ENCODE results near the gene HDAC4. TPM values are rescaled to one million over a fixed set of nuclear protein-coding genes. Genes with fewer than 3 reads are reported as not detected.

The HDAC4 gene
- total RNA-seq, 1 donor from 2014 or later: 65.7 TPM

DNA sequence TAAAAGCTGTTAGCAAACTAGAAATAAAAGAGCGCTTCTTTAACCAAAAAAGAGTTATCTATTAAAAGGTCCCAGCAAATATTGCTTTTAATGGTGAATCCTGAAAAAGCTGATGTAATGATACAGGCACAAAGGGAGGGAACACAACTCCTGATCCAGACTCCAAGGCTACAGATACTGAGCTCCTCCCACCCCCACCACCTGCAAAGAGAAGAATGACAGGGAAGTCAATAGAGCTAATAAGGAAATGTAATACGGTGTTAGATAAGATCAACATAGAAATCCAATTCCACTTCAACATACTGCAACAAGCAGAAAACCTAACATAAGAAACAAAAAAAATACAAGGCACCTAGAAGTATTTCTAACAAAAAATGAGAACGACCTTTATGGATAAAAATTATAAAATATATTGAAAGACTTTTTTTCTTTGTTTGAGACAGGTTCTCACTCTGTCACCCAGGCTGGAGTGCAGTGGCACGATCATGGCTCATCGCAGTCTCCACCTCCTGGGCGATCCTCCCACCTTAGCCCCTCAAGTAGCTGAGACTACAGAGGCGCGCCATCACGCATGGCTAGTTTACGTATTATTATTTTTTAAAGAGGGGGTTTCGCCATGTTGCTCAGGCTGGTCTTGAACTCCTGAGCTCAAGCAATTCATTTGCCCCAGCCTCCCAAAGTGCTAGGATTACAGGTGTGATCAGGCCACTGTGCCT, 192.2 kb downstream of the HDAC4 start:
- TF ChIP-seq, protein P1, sequence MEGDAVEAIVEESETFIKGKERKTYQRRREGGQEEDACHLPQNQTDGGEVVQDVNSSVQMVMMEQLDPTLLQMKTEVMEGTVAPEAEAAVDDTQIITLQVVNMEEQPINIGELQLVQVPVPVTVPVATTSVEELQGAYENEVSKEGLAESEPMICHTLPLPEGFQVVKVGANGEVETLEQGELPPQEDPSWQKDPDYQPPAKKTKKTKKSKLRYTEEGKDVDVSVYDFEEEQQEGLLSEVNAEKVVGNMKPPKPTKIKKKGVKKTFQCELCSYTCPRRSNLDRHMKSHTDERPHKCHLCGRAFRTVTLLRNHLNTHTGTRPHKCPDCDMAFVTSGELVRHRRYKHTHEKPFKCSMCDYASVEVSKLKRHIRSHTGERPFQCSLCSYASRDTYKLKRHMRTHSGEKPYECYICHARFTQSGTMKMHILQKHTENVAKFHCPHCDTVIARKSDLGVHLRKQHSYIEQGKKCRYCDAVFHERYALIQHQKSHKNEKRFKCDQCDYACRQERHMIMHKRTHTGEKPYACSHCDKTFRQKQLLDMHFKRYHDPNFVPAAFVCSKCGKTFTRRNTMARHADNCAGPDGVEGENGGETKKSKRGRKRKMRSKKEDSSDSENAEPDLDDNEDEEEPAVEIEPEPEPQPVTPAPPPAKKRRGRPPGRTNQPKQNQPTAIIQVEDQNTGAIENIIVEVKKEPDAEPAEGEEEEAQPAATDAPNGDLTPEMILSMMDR (IDR thresholded peaks at IDR 0.05): no peak
- no peaks in the 10 kb centered on the region for H3K36me3 ChIP-seq
- H3K27ac ChIP-seq: no peak overlapping the region
- intact Hi-C loops (cut with DNase I): no loop called here
- H3K9me3 ChIP-seq: no peaks in the 10 kb centered on the region
- no peak overlapping the region for H3K4me3 ChIP-seq
- H3K27me3 ChIP-seq: no peaks in the 10 kb centered on the region
- no peaks in the 10 kb centered on the region for H3K4me1 ChIP-seq
- no peak for DNase-seq (ENCODE audit: low spot score in 2 of 2)

DNA sequence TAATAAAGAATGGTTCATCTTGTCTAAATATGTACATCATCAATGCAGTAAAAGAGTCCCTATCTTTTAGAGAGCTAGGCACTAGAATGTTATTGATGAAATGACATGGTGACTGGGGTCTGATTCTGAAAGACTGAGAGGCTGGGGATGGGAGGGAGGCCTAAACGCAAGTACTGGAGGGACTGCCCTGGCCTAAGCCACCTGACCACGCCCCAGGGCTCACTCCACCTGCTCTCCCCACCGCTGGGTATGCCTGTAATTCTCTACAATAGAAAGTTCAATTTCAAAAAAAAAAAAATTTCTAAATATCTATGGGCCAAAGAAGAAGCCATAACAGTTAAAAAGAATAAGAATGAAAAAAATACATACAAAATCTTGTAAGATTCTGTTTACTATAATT, 194.0 kb downstream of the HDAC4 start:
- Histone ChIP-seq H3K27ac (no peak overlapping the region), H3K27me3 (no peaks in the 10 kb centered on the region), H3K9me3 (no peaks in the 10 kb centered on the region), H3K4me3 (no peak overlapping the region), H3K4me1 (peaks cover 0 to 4% of the 10 kb centered on the region in 2 donors), H3K36me3 (no peaks in the 10 kb centered on the region)
- no peak for DNase-seq (ENCODE audit: low spot score in 2 of 2)
- TF ChIP-seq, protein P1 (IDR thresholded peaks at IDR 0.05): no peak
- intact Hi-C loops (cut with DNase I): no loop called here

DNA sequence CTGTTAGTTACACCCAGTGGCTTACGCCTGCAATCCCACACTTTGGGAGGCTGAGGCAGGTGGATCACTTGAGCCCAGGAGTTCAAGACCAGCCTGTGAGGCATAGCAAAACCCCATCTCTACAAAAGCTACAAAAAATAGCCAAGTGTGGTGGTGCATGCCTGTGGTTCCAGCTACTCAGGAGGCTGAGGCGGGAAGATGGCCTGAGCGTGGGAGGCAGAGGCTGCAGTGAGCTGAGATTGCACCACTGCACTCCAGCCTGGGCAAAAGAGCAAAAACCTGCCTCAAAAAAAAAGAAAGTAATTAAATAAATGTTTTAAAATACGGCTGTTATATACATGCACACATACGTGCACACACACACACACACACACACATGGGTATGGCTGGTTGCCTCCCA, 194.8 kb downstream of the HDAC4 start:
- Histone ChIP-seq H3K4me3 (no peak overlapping the region), H3K27me3 (no peaks in the 10 kb centered on the region), H3K36me3 (no peaks in the 10 kb centered on the region), H3K9me3 (no peaks in the 10 kb centered on the region), H3K4me1 (peaks cover 2 to 11% of the 10 kb centered on the region in 2 donors), H3K27ac (no peak overlapping the region)
- TF ChIP-seq, protein P1 (IDR thresholded peaks at IDR 0.05): no peak
- no peak for DNase-seq (ENCODE audit: low spot score in 2 of 2)
- intact Hi-C loops (cut with DNase I): no loop called here

DNA sequence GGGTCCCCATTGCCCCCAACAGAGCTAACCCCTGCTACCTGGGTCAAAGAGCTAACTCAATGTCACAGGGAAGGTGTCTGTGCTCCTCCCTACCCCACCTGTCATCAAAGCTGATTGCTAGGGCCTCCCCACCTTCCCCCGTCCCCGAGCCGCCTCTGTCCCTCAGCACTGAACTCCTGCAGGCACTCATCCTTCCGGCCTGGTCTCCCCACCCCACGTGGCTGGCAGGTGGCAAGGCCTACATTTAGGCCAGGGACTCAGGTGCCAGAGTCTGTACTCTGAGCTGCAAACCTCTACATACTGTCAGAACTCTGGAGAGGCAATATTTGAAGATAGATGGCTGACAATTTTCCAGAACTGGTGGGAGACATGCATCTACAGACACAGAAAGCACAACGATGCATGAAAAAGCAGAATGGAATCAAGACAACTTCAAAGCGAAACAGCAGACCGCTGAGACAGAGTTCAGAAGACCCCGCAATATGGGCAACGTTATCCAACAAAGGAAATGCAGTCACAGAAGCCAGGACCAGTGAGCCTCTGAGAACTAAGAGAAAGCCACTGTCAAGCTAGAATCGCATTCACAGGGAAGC, 195.8 kb downstream of the HDAC4 start:
- DNase-seq (ENCODE audit: low spot score in 2 of 2): no peak

DNA sequence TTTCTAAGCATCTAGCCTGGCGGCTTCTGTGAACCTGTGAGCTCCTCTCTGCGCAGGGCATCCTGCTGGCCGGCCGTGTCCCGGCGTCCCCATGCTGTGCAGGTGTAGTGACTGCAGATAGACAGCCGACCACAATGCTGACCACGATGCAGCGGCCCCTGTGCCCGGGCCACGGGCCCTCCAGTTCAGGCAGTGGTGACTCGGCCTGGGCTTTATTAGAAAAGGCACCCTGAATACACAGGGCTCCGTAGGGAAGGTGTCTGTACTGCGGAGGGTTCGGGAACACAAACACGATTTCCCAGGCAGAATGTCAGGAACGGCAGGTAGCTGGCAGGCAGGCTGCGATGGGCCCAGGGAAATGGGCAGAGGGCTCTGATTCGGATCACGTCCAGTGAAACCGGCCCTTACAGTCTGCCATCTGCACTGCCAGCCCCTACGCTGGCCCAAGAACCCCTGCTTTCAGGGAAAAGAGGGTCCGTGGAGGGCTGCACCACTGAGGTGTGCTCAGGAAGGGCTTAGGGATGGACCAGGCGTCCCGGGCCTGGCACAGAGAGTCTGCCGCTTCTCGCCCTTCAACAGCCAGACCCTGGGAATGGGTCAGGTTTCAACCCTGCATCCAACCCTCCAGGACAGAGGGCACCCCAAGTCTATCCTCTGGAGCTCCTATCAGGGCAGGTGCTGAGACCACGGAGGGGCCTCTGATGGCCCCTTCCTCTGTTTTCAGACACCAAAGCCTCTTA, 196.5 kb downstream of the HDAC4 start:
- TF ChIP-seq, protein P1 (IDR thresholded peaks at IDR 0.05): no peak

More for the DNA sequence above, 195.8 kb downstream of the HDAC4 start:
- Histone ChIP-seq H3K27me3 (no peaks in the 10 kb centered on the region), H3K9me3 (no peaks in the 10 kb centered on the region), H3K4me3 (no peak overlapping the region), H3K36me3 (no peaks in the 10 kb centered on the region), H3K4me1 (peaks cover 6 to 13% of the 10 kb centered on the region in 2 donors), H3K27ac (no peak overlapping the region)
- TF ChIP-seq, protein P1 (IDR thresholded peaks at IDR 0.05): no peak
- intact Hi-C loops (cut with DNase I): no loop called here

More for the DNA sequence above, 196.5 kb downstream of the HDAC4 start:
- intact Hi-C loops (cut with DNase I): no loop called here
- DNase-seq (ENCODE audit: low spot score in 2 of 2): no peak
- Histone ChIP-seq H3K27me3 (no peaks in the 10 kb centered on the region), H3K36me3 (no peaks in the 10 kb centered on the region), H3K4me1 (peaks cover 6 to 13% of the 10 kb centered on the region in 2 donors), H3K27ac (no peak overlapping the region), H3K4me3 (no peak overlapping the region), H3K9me3 (no peaks in the 10 kb centered on the region)
